ENCODE measurements around the gene UBE2F. TPM values are rescaled to one million over a fixed set of nuclear protein-coding genes. Genes with fewer than 3 reads are reported as not detected.

UBE2F gene
- total and polyA plus RNA-seq, 9 of the 15 experiments (the other 6 are each of a cell fraction or from before 2014, with no cell fraction given): 18.1 to 88.1 (median 53.0) TPM

- TF ChIP-seq, protein P1, sequence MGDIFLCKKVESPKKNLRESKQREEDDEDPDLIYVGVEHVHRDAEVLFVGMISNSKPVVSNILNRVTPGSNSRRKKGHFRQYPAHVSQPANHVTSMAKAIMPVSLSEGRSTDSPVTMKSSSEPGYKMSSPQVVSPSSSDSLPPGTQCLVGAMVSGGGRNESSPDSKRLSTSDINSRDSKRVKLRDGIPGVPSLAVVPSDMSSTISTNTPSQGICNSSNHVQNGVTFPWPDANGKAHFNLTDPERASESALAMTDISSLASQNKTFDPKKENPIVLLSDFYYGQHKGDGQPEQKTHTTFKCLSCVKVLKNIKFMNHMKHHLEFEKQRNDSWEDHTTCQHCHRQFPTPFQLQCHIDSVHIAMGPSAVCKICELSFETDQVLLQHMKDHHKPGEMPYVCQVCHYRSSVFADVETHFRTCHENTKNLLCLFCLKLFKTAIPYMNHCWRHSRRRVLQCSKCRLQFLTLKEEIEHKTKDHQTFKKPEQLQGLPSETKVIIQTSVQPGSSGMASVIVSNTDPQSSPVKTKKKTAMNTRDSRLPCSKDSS (IDR thresholded peaks at IDR 0.05; ENCODE audit: low read depth, partially characterized antibody): peak; percentile 94
- TF ChIP-seq SREBF1 (IDR thresholded peaks at IDR 0.05; ENCODE audit: borderline replicate concordance, low read depth, low read length) (no peak), MED1 (CRISPR knock-in tag; IDR thresholded peaks at IDR 0.05; ENCODE audit: borderline replicate concordance) (no peak), U2AF1 (optimal IDR thresholded peaks at IDR 0.05; ENCODE audit: low read depth, low read length) (no peak), MIER1 (IDR thresholded peaks at IDR 0.05; ENCODE audit: low read depth) (no peak), SNIP1 (IDR thresholded peaks at IDR 0.05; ENCODE audit: low read depth) (no peak), ZNF561 (CRISPR knock-in tag; conservative IDR thresholded peaks at IDR 0.05) (no peak), FOXP1 (CRISPR knock-in tag; IDR thresholded peaks at IDR 0.05) (no peak), ILK (tag; IDR thresholded peaks at IDR 0.05; ENCODE audit: borderline replicate concordance, low read depth) (no peak), ZNF445 (CRISPR knock-in tag; IDR thresholded peaks at IDR 0.05; ENCODE audit: low read depth) (0 out of 2 replicates have a peak, but pooled peaks have one; percentile 27), BCOR (IDR thresholded peaks at IDR 0.05) (no peak), FOXM1 (IDR thresholded peaks at IDR 0.05; ENCODE audit: low read depth) (no peak), FOXM1 (CRISPR knock-in tag; IDR thresholded peaks at IDR 0.05; ENCODE audit: low read depth) (no peak), YBX1 (IDR thresholded peaks at IDR 0.05) (no peak)
- TF ChIP-seq, protein P2, sequence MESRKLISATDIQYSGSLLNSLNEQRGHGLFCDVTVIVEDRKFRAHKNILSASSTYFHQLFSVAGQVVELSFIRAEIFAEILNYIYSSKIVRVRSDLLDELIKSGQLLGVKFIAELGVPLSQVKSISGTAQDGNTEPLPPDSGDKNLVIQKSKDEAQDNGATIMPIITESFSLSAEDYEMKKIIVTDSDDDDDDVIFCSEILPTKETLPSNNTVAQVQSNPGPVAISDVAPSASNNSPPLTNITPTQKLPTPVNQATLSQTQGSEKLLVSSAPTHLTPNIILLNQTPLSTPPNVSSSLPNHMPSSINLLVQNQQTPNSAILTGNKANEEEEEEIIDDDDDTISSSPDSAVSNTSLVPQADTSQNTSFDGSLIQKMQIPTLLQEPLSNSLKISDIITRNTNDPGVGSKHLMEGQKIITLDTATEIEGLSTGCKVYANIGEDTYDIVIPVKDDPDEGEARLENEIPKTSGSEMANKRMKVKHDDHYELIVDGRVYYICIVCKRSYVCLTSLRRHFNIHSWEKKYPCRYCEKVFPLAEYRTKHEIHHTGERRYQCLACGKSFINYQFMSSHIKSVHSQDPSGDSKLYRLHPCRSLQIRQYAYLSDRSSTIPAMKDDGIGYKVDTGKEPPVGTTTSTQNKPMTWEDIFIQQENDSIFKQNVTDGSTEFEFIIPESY (CRISPR knock-in tag; IDR thresholded peaks at IDR 0.05): no peak
- TF ChIP-seq, protein P3, sequence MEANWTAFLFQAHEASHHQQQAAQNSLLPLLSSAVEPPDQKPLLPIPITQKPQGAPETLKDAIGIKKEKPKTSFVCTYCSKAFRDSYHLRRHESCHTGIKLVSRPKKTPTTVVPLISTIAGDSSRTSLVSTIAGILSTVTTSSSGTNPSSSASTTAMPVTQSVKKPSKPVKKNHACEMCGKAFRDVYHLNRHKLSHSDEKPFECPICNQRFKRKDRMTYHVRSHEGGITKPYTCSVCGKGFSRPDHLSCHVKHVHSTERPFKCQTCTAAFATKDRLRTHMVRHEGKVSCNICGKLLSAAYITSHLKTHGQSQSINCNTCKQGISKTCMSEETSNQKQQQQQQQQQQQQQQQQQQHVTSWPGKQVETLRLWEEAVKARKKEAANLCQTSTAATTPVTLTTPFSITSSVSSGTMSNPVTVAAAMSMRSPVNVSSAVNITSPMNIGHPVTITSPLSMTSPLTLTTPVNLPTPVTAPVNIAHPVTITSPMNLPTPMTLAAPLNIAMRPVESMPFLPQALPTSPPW (CRISPR knock-in tag; IDR thresholded peaks at IDR 0.05): no peak
- TF ChIP-seq, protein P4, sequence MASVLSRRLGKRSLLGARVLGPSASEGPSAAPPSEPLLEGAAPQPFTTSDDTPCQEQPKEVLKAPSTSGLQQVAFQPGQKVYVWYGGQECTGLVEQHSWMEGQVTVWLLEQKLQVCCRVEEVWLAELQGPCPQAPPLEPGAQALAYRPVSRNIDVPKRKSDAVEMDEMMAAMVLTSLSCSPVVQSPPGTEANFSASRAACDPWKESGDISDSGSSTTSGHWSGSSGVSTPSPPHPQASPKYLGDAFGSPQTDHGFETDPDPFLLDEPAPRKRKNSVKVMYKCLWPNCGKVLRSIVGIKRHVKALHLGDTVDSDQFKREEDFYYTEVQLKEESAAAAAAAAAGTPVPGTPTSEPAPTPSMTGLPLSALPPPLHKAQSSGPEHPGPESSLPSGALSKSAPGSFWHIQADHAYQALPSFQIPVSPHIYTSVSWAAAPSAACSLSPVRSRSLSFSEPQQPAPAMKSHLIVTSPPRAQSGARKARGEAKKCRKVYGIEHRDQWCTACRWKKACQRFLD (CRISPR knock-in tag; IDR thresholded peaks at IDR 0.05): no peak
- TF ChIP-seq, protein P5, sequence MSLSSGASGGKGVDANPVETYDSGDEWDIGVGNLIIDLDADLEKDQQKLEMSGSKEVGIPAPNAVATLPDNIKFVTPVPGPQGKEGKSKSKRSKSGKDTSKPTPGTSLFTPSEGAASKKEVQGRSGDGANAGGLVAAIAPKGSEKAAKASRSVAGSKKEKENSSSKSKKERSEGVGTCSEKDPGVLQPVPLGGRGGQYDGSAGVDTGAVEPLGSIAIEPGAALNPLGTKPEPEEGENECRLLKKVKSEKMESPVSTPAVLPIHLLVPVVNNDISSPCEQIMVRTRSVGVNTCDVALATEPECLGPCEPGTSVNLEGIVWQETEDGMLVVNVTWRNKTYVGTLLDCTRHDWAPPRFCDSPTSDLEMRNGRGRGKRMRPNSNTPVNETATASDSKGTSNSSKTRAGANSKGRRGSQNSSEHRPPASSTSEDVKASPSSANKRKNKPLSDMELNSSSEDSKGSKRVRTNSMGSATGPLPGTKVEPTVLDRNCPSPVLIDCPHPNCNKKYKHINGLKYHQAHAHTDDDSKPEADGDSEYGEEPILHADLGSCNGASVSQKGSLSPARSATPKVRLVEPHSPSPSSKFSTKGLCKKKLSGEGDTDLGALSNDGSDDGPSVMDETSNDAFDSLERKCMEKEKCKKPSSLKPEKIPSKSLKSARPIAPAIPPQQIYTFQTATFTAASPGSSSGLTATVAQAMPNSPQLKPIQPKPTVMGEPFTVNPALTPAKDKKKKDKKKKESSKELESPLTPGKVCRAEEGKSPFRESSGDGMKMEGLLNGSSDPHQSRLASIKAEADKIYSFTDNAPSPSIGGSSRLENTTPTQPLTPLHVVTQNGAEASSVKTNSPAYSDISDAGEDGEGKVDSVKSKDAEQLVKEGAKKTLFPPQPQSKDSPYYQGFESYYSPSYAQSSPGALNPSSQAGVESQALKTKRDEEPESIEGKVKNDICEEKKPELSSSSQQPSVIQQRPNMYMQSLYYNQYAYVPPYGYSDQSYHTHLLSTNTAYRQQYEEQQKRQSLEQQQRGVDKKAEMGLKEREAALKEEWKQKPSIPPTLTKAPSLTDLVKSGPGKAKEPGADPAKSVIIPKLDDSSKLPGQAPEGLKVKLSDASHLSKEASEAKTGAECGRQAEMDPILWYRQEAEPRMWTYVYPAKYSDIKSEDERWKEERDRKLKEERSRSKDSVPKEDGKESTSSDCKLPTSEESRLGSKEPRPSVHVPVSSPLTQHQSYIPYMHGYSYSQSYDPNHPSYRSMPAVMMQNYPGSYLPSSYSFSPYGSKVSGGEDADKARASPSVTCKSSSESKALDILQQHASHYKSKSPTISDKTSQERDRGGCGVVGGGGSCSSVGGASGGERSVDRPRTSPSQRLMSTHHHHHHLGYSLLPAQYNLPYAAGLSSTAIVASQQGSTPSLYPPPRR (CRISPR knock-in tag; IDR thresholded peaks at IDR 0.05; ENCODE audit: borderline replicate concordance): no peak
Measured at GRCh38 chr2:237944302-237944701, 22.5 kb upstream of the UBE2F start (continued).

Measured in K562 (cell line).